Stomach (tissue), 4 donors: ENCODE measurements around the gene OR4M1.
"Not testable (repeated sequence)": the region's sequence is repeated elsewhere in the genome, so short reads cannot be mapped to it uniquely, and the experiment has no call there.

Source experiments
- CTCF ChIP-seq, 7 experiments: fragments of 450-650 bp in 4 of 7; fragments of 200-600 bp in 3 of 7; sonication (generic) in 3 of 7; IDR thresholded peaks; one replicate each; pipeline ENCODE4 v1.5.1; 2016 to 2019; ENCODE audit warnings: antibody characterized with exemption in 7 of 7, control low read depth in 2 of 7, mild to moderate bottlenecking in 1 of 7
- EP300 ChIP-seq: sonication (generic); formaldehyde crosslinking; IDR thresholded peaks from one replicate; pipeline ENCODE4 v1.6.1; 2017; ENCODE audit warnings: antibody characterized with exemption
- POLR2A ChIP-seq, 4 donors: fragments of 450-650 bp; IDR thresholded peaks; one replicate each; pipeline ENCODE4 v1.6.1; 2016; ENCODE audit warnings: antibody characterized with exemption in 4 of 4, control low read depth in 2 of 4, mild to moderate bottlenecking in 1 of 4, moderate library complexity in 1 of 4
- POLR2AphosphoS5 ChIP-seq, 3 donors: sonication (generic); formaldehyde crosslinking; IDR thresholded peaks; one replicate each; pipeline ENCODE4 v1.6.1; 2016; ENCODE audit warnings: antibody characterized with exemption in 3 of 3

- not testable (repeated sequence) for TF ChIP-seq POLR2A (IDR thresholded peaks at IDR 0.05); CTCF (IDR thresholded peaks at IDR 0.05); POLR2AphosphoS5 (IDR thresholded peaks at IDR 0.05); EP300
Measured at GRCh38 chr14:19821016-19821415, 47.7 kb downstream of the OR4M1 start.
